ENCODE data around the gene HMG20A.

HMG20A gene

GRCh38 chr15:77413699-77414349, 6.9 kb upstream of the HMG20A start:
- no peak overlapping the region for H3K4me3 ChIP-seq (ENCODE audit: low read depth, low read length)
- no peak for DNase-seq (ENCODE audit: low read depth)
- no peak for TF ChIP-seq CTCF (IDR thresholded peaks at IDR 0.05; ENCODE audit: insufficient read depth, low read depth, low read length, missing control alignments)

GRCh38 chr15:77414789-77415442, 5.8 kb upstream of the HMG20A start:
- no peak overlapping the region for H3K4me3 ChIP-seq (ENCODE audit: low read depth, low read length)
- no peak for DNase-seq (ENCODE audit: low read depth)
- TF ChIP-seq CTCF (IDR thresholded peaks at IDR 0.05; ENCODE audit: insufficient read depth, low read depth, low read length, missing control alignments) = no peak

- DNase-seq (ENCODE audit: low read depth) = no peak
- no peak overlapping the region for H3K4me3 ChIP-seq (ENCODE audit: low read depth, low read length)
- no peak for TF ChIP-seq CTCF (IDR thresholded peaks at IDR 0.05; ENCODE audit: insufficient read depth, low read depth, low read length, missing control alignments)
These were observed 5.1 kb upstream of the HMG20A start for GRCh38 chr15:77415450-77416147.

DNA sequence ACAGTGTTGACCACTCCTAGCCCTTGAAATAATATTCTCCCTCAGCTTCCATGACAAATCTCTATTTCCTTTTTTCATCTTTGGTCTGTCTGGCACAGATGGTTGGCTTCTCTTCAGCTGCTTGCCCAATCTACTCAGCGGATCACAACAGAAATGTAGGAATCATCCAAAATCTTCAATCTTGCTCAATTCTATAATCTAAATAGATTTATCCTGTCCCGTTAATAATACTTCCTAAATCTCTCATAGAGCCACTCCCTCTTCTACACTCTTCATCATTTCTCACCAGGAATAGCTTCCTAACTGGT, 4.6 kb upstream of the HMG20A start:
- no peak for TF ChIP-seq CTCF (IDR thresholded peaks at IDR 0.05; ENCODE audit: insufficient read depth, low read depth, low read length, missing control alignments)
- no peak overlapping the region for H3K4me3 ChIP-seq (ENCODE audit: low read depth, low read length)

GRCh38 chr15:77416954-77417353, 3.7 kb upstream of the HMG20A start:
- no peak overlapping the region for H3K4me3 ChIP-seq (ENCODE audit: low read depth, low read length)
- TF ChIP-seq CTCF (IDR thresholded peaks at IDR 0.05; ENCODE audit: insufficient read depth, low read depth, low read length, missing control alignments) = no peak

More for the DNA sequence above, 4.6 kb upstream of the HMG20A start:
- DNase-seq (ENCODE audit: low read depth) = no peak

GRCh38 chr15:77417602-77418001, 3.1 kb upstream of the HMG20A start:
- no peak overlapping the region for H3K4me3 ChIP-seq (ENCODE audit: low read depth, low read length)
- TF ChIP-seq CTCF (IDR thresholded peaks at IDR 0.05; ENCODE audit: insufficient read depth, low read depth, low read length, missing control alignments) = no peak
- no peak for DNase-seq (ENCODE audit: low read depth)

More at GRCh38 chr15:77416954-77417353, 3.7 kb upstream of the HMG20A start:
- no peak for DNase-seq (ENCODE audit: low read depth)
